Lung (tissue), 12 donors: ENCODE measurements around the gene TREM1. TPM values are rescaled to one million over a fixed set of nuclear protein-coding genes. Genes with fewer than 3 reads are reported as not detected.

Source experiments
- ATAC-seq: fragments of 200-7000 bp; cut with Tn5 transposase; one replicate; pipeline ENCODE4 v1.9.1; 2020; ENCODE audit warnings: moderate number of reproducible peaks; ENCODE audit not compliant: insufficient read depth, low FRiP score
- DNase-seq, 3 donors: peaks; one replicate each; pipeline ENCODE4 v3.0.0-alpha.2; 2013 to 2017
- H3K27ac ChIP-seq, 2 donors: one replicate each; pipeline ENCODE4 v1.5.1; 2013; ENCODE audit warnings: mild to moderate bottlenecking in 2 of 2, moderate library complexity in 2 of 2, control low read depth in 1 of 2, inconsistent platforms in 1 of 2, low read depth in 1 of 2, low read length in 1 of 2
- H3K27me3 ChIP-seq, 3 donors: one replicate each; pipeline ENCODE4 v1.5.1; 2013; ENCODE audit warnings: low read length in 2 of 3; ENCODE audit not compliant: control insufficient read depth in 3 of 3, insufficient read depth in 3 of 3
- H3K36me3 ChIP-seq, 4 donors: one replicate each; pipeline ENCODE4 v1.5.1; 2013; ENCODE audit warnings: low read length in 4 of 4, mild to moderate bottlenecking in 1 of 4, moderate library complexity in 1 of 4; ENCODE audit not compliant: control insufficient read depth in 4 of 4, insufficient read depth in 4 of 4
- H3K4me1 ChIP-seq, 5 donors: one replicate each; pipeline ENCODE4 v1.5.1; 2013; ENCODE audit warnings: low read length in 5 of 5, mild to moderate bottlenecking in 2 of 5, moderate library complexity in 1 of 5; ENCODE audit not compliant: control insufficient read depth in 5 of 5, insufficient read depth in 5 of 5
- H3K4me3 ChIP-seq: one replicate; pipeline ENCODE4 v1.5.1; 2013; ENCODE audit warnings: mild to moderate bottlenecking, control low read depth, moderate library complexity
- H3K9ac ChIP-seq, 2 donors: one replicate each; pipeline ENCODE4 v1.5.1; 2013; ENCODE audit warnings: low read length in 2 of 2, control low read depth in 1 of 2; ENCODE audit not compliant: insufficient read depth in 1 of 2
- H3K9me3 ChIP-seq, 4 donors: one replicate each; pipeline ENCODE4 v1.5.1; 2013; ENCODE audit warnings: low read length in 3 of 4, mild to moderate bottlenecking in 1 of 4, moderate library complexity in 1 of 4; ENCODE audit not compliant: control insufficient read depth in 4 of 4, insufficient read depth in 3 of 4
- CTCF ChIP-seq: IDR thresholded peaks from 2 replicates; pipeline ENCODE4 v1.5.1; 2012; ENCODE audit warnings: mild to moderate bottlenecking; ENCODE audit errors: control extremely low read depth, extremely low read depth
- WGBS, 2 donors: extraction: QIAGEN DNeasy Blood & Tissue Kit; methylation state at CpG; one replicate each; pipeline ENCODE4 v1.1.7; 2013; 5-methylcytosine and 5-hydroxymethylcytosine counted together
- polyA plus RNA-seq, 2 donors: library from polyadenylated mRNA; stranded (reverse); fragments of 200-250 nt; gene quantifications; one replicate each; pipeline ENCODE4 v1.2.1, GENCODE V29; 2013
- total RNA-seq, 2 donors: library from RNA; depleted of rRNA in 1 of 2; stranded (reverse); fragments of >200 nt in 1 of 2; gene quantifications; one replicate each; pipeline ENCODE4 v1.2.1, GENCODE V29; 2014 to 2021
- donor health status: control.
- donor health status: control.
- donor health status: Bipolar disorder and iron deficiency.
- donor health status: healthy.
- donor health status: DM: yes; HTN: yes; CAD: no.

TREM1 gene
- total and polyA plus RNA-seq, 4 donors = 17.4 to 112 (median 82.6) TPM

GRCh38 chr6:41262401-41262800 is 24.1 kb downstream of the TREM1 start:
- no peak overlapping the region for H3K27ac ChIP-seq
- no peaks in the 10 kb centered on the region for H3K36me3 ChIP-seq
- no peak overlapping the region for H3K9ac ChIP-seq
- ATAC-seq (no peak), DNase-seq (no peak)
- H3K4me1 ChIP-seq = peaks cover 0 to under 1% (median 0%) of the 10 kb centered on the region in 5 donors
- peaks cover 0 to 10% (median 2%) of the 10 kb centered on the region in 4 donors for H3K9me3 ChIP-seq
- WGBS, 2 donors = 68 to 83% methylated on average over 2 of the region's 2 CpGs
- H3K27me3 ChIP-seq = no peaks in the 10 kb centered on the region
- TF ChIP-seq CTCF = no peak
- H3K4me3 ChIP-seq = no peak overlapping the region

GRCh38 chr6:41258196-41258493 is 28.3 kb downstream of the TREM1 start:
- no peak for TF ChIP-seq CTCF
- peaks cover 0 to 8% (median 0%) of the 10 kb centered on the region in 5 donors for H3K4me1 ChIP-seq
- WGBS, 2 donors = 94 to 100% methylated on average over 1 of the region's 1 CpG
- no peak overlapping the region for H3K27ac ChIP-seq
- no peak overlapping the region for H3K9ac ChIP-seq
- H3K4me3 ChIP-seq = no peak overlapping the region
- peaks cover 0 to 4% (median 3%) of the 10 kb centered on the region in 4 donors for H3K9me3 ChIP-seq
- H3K27me3 ChIP-seq = no peaks in the 10 kb centered on the region
- DNase-seq (no peak), ATAC-seq (no peak)
- H3K36me3 ChIP-seq = no peaks in the 10 kb centered on the region

GRCh38 chr6:41257369-41258195 is 28.9 kb downstream of the TREM1 start:
- WGBS, 2 donors = 62 to 76% methylated on average over 2 of the region's 2 CpGs
- peak; percentile 62 to 77 (median 63) for DNase-seq
- no peak for TF ChIP-seq CTCF
- Histone ChIP-seq H3K27me3 (no peaks in the 10 kb centered on the region), H3K27ac (no peak overlapping the region), H3K9me3 (peaks cover 0 to 3% (median 2%) of the 10 kb centered on the region in 4 donors), H3K4me1 (peaks cover 0 to 8% (median 0%) of the 10 kb centered on the region in 5 donors), H3K4me3 (no peak overlapping the region), H3K9ac (no peak overlapping the region), H3K36me3 (no peaks in the 10 kb centered on the region)
- no peak for ATAC-seq
